Measurements from ENCODE around the gene TNC.
A peak's percentile ranks its signal among the peaks of the same experiment; 100 is the strongest.

The TNC gene

DNA sequence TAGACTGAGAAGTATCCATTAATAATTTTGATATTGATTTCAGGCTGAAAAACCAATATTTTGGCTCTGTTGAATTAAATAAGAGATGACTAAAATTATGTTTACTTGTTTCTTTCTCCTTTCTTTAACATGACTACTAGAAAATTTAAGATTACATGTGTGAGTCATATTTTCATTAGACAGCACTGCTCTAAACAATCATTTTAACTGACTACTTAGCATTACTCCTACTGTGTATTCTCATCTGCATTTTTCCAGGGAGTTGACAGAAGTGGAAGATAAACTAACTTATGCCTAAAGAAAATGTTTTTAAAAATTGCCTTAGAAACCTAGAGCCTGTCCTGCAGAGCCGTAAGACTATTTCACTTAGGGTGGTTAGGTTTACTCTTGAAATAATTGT is 29.1 kb downstream of the TNC start:
- no CpG with 5 or more reads among the region's 1 CpG for WGBS (ENCODE audit: extremely low coverage, insufficient coverage, low lambda C conversion rate)
- no peak overlapping the region for H3K23ac ChIP-seq (ENCODE audit: low read length)
- H3K56ac ChIP-seq (ENCODE audit: low read length) = no peak overlapping the region

DNA sequence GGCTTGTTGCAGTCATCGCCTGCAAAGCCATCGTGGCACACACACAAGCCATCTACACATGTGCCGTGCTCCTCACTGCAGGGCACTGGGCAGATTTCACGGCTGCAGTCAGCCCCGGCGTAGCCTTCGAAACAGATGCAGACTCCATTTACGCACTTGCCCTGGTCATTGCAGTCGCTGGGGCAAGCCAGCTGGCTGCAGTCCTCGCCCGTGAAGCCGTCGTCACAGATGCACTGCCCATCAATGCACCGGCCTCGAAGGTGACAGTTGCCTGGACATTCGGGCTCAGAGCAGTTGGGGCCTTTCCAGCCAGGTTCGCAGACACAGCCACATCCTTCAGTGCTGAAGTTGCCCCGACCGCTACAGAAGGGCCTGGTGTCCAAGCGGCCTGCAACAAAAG is 31.1 kb downstream of the TNC start:
- Histone ChIP-seq H3K79me2 (ENCODE audit: control insufficient read depth, insufficient read depth, low read length) (no peaks in the 10 kb centered on the region), H3K4me3 (ENCODE audit: low read length) (no peak overlapping the region), H4K5ac (ENCODE audit: low read length) (no peak overlapping the region), H2AK5ac (ENCODE audit: low read length) (no peak overlapping the region), H3K4ac (ENCODE audit: low read depth, low read length) (no peak overlapping the region), H3K4me2 (ENCODE audit: low read length) (no peak overlapping the region), H3K79me1 (ENCODE audit: low read length) (no peaks in the 10 kb centered on the region), H4K8ac (ENCODE audit: low read depth, low read length) (no peak overlapping the region), H3K18ac (ENCODE audit: low read length) (no peak overlapping the region), H3K27me3 (ENCODE audit: insufficient read depth, low read length, poor library complexity) (no peaks in the 10 kb centered on the region), H3K36me3 (ENCODE audit: control insufficient read depth, insufficient read depth, low read length) (peaks cover 10% of the 10 kb centered on the region), H3K23ac (ENCODE audit: low read length) (no peak overlapping the region), H2BK120ac (ENCODE audit: low read depth, low read length) (no peak overlapping the region), H3K4me1 (ENCODE audit: control insufficient read depth, low read depth, low read length) (no peaks in the 10 kb centered on the region), H3K27ac (ENCODE audit: low read depth, low read length) (no peak overlapping the region), H3K56ac (ENCODE audit: low read length) (peak overlapping the region; percentile 1), H3K9ac (ENCODE audit: low read length) (no peak overlapping the region), H2BK5ac (ENCODE audit: low read length) (no peak overlapping the region), H2BK15ac (replicated peaks; ENCODE audit: low read depth) (no peak overlapping the region)
- DNase-seq = no peak
- no CpG with 5 or more reads among the region's 20 CpGs for WGBS (ENCODE audit: extremely low coverage, insufficient coverage, low lambda C conversion rate)

More for the DNA sequence above, 29.1 kb downstream of the TNC start:
- DNase-seq = no peak
- Histone ChIP-seq H3K27me3 (ENCODE audit: insufficient read depth, low read length, poor library complexity) (no peaks in the 10 kb centered on the region), H3K4me2 (ENCODE audit: low read length) (no peak overlapping the region), H3K79me2 (ENCODE audit: control insufficient read depth, insufficient read depth, low read length) (no peaks in the 10 kb centered on the region), H3K4ac (ENCODE audit: low read depth, low read length) (no peak overlapping the region), H3K9ac (ENCODE audit: low read length) (no peak overlapping the region), H2AK5ac (ENCODE audit: low read length) (no peak overlapping the region), H4K5ac (ENCODE audit: low read length) (no peak overlapping the region), H3K36me3 (ENCODE audit: control insufficient read depth, insufficient read depth, low read length) (peaks cover 7% of the 10 kb centered on the region), H4K8ac (ENCODE audit: low read depth, low read length) (no peak overlapping the region), H2BK15ac (replicated peaks; ENCODE audit: low read depth) (no peak overlapping the region), H3K27ac (ENCODE audit: low read depth, low read length) (no peak overlapping the region), H3K18ac (ENCODE audit: low read length) (no peak overlapping the region), H2BK120ac (ENCODE audit: low read depth, low read length) (no peak overlapping the region), H3K79me1 (ENCODE audit: low read length) (no peaks in the 10 kb centered on the region), H2BK5ac (ENCODE audit: low read length) (no peak overlapping the region), H3K4me3 (ENCODE audit: low read length) (no peak overlapping the region), H3K4me1 (ENCODE audit: control insufficient read depth, low read depth, low read length) (no peaks in the 10 kb centered on the region)

DNA sequence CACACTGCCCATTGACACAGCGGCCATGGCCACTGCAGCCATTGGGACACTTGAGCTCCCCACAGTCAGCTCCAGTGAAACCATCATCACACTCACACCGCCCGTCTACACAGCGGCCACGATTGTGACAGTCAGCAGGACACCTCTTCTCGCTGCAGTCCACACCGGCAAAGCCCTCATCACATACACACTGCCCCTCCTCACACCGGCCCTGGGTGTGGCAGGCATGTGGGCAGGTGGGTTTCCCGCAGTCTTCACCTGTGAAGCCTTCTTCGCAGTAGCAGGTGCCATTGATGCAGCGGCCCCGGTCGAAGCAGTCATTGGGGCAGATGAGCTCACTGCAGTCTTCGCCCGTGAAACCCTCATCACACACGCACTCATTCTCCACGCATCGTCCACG is 31.5 kb downstream of the TNC start:
- Histone ChIP-seq H3K27ac (ENCODE audit: low read depth, low read length) (no peak overlapping the region), H3K4ac (ENCODE audit: low read depth, low read length) (no peak overlapping the region), H2BK5ac (ENCODE audit: low read length) (no peak overlapping the region), H3K79me2 (ENCODE audit: control insufficient read depth, insufficient read depth, low read length) (no peaks in the 10 kb centered on the region), H4K5ac (ENCODE audit: low read length) (no peak overlapping the region), H2BK120ac (ENCODE audit: low read depth, low read length) (no peak overlapping the region), H3K79me1 (ENCODE audit: low read length) (no peaks in the 10 kb centered on the region), H2BK15ac (replicated peaks; ENCODE audit: low read depth) (no peak overlapping the region), H3K4me2 (ENCODE audit: low read length) (no peak overlapping the region), H3K4me3 (ENCODE audit: low read length) (no peak overlapping the region), H3K27me3 (ENCODE audit: insufficient read depth, low read length, poor library complexity) (no peaks in the 10 kb centered on the region), H4K8ac (ENCODE audit: low read depth, low read length) (no peak overlapping the region), H3K9ac (ENCODE audit: low read length) (no peak overlapping the region), H3K23ac (ENCODE audit: low read length) (no peak overlapping the region), H3K18ac (ENCODE audit: low read length) (no peak overlapping the region), H3K56ac (ENCODE audit: low read length) (no peak overlapping the region), H3K4me1 (ENCODE audit: control insufficient read depth, low read depth, low read length) (no peaks in the 10 kb centered on the region), H2AK5ac (ENCODE audit: low read length) (no peak overlapping the region), H3K36me3 (ENCODE audit: control insufficient read depth, insufficient read depth, low read length) (peaks cover 10% of the 10 kb centered on the region)
- DNase-seq = no peak
- WGBS (ENCODE audit: extremely low coverage, insufficient coverage, low lambda C conversion rate) = no CpG with 5 or more reads among the region's 19 CpGs

DNA sequence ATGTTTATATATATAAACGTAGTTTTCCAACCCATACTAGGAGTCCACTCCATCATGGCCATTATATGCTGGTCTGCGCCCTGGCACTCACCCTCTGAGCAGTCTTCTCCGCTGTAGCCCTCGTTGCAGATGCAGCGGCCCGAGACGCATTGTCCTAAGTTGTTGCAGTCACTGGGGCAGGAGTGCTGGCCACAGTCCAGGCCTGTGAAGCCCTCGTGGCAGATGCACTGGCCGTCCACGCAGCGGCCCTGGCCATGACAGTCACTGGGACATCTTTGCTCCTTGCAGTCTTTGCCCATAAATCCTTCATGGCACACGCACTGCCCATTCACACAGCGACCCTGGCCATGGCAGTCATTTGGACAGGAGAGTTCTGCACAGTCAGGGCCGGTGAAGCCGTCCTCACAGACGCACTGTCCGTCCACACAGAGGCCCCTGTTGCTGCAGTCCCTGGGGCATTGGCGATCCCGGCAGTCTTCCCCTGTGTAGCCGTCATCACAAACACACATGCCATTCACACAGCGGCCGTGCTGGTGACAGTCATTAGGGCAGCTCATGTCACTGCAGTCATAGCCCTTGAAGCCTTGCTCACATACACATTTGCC is 32.1 kb downstream of the TNC start:
- Histone ChIP-seq H3K27ac (ENCODE audit: low read depth, low read length) (no peak overlapping the region), H2AK5ac (ENCODE audit: low read length) (no peak overlapping the region), H4K8ac (ENCODE audit: low read depth, low read length) (no peak overlapping the region), H3K56ac (ENCODE audit: low read length) (no peak overlapping the region), H2BK120ac (ENCODE audit: low read depth, low read length) (no peak overlapping the region), H3K9ac (ENCODE audit: low read length) (no peak overlapping the region), H3K4me2 (ENCODE audit: low read length) (no peak overlapping the region), H4K5ac (ENCODE audit: low read length) (no peak overlapping the region), H3K79me2 (ENCODE audit: control insufficient read depth, insufficient read depth, low read length) (no peaks in the 10 kb centered on the region), H3K79me1 (ENCODE audit: low read length) (no peaks in the 10 kb centered on the region), H3K36me3 (ENCODE audit: control insufficient read depth, insufficient read depth, low read length) (peaks cover 10% of the 10 kb centered on the region), H2BK15ac (replicated peaks; ENCODE audit: low read depth) (no peak overlapping the region), H3K4me1 (ENCODE audit: control insufficient read depth, low read depth, low read length) (no peaks in the 10 kb centered on the region), H3K27me3 (ENCODE audit: insufficient read depth, low read length, poor library complexity) (no peaks in the 10 kb centered on the region), H3K4me3 (ENCODE audit: low read length) (no peak overlapping the region), H2BK5ac (ENCODE audit: low read length) (no peak overlapping the region), H3K4ac (ENCODE audit: low read depth, low read length) (no peak overlapping the region), H3K23ac (ENCODE audit: low read length) (no peak overlapping the region), H3K18ac (ENCODE audit: low read length) (no peak overlapping the region)
- DNase-seq = no peak
- no CpG with 5 or more reads among the region's 22 CpGs for WGBS (ENCODE audit: extremely low coverage, insufficient coverage, low lambda C conversion rate)

DNA sequence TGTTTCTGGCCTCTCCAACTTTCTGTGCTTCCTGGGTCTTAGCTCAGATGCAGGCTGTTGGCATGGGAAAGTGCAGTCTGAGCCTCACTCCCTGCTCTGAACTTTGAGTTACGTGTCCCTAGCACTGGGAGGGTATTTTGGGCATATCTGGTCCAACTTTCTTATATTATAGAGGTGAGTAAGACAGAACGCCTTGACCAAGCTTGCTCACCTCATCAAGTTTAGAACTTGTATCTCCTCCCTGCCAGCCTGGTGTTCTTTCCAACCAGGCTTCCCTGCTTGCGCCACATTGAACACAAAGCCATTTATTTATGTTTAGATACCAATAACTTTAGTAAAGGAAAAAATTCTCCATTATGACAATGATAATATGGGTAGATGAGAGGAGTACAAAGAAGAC is 33.2 kb downstream of the TNC start:
- no peak overlapping the region for H3K9ac ChIP-seq (ENCODE audit: low read length)
- no peaks in the 10 kb centered on the region for H3K79me2 ChIP-seq (ENCODE audit: control insufficient read depth, insufficient read depth, low read length)
- no peak overlapping the region for H3K23ac ChIP-seq (ENCODE audit: low read length)

DNA sequence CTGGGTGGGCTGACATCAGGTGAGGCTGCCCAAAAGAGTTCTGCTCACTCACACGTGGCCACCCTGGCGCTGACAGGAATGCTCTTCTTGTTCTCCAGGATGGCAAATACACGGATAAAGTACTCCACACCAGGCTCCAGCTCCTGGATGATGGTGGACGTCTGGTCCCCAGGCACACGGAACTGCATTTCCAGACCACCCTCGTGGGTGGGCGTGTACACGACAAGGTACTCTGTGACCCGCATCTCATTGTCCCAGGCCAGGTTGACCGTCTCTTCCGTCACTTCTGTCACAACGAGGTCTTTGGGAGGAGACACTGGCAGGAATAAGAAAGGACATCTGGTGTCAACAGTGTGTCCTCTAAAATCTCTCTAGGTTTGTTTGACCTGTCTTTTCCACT is 33.8 kb downstream of the TNC start:
- Histone ChIP-seq H2AK5ac (ENCODE audit: low read length) (no peak overlapping the region), H3K23ac (ENCODE audit: low read length) (no peak overlapping the region), H2BK120ac (ENCODE audit: low read depth, low read length) (no peak overlapping the region), H3K9ac (ENCODE audit: low read length) (no peak overlapping the region), H4K8ac (ENCODE audit: low read depth, low read length) (no peak overlapping the region), H3K79me2 (ENCODE audit: control insufficient read depth, insufficient read depth, low read length) (no peaks in the 10 kb centered on the region), H3K56ac (ENCODE audit: low read length) (no peak overlapping the region), H4K5ac (ENCODE audit: low read length) (no peak overlapping the region), H3K18ac (ENCODE audit: low read length) (no peak overlapping the region), H3K4me3 (ENCODE audit: low read length) (no peak overlapping the region), H3K27ac (ENCODE audit: low read depth, low read length) (no peak overlapping the region), H3K4me2 (ENCODE audit: low read length) (no peak overlapping the region), H3K79me1 (ENCODE audit: low read length) (no peaks in the 10 kb centered on the region), H3K4ac (ENCODE audit: low read depth, low read length) (no peak overlapping the region), H2BK5ac (ENCODE audit: low read length) (no peak overlapping the region), H3K27me3 (ENCODE audit: insufficient read depth, low read length, poor library complexity) (no peaks in the 10 kb centered on the region), H3K4me1 (ENCODE audit: control insufficient read depth, low read depth, low read length) (no peaks in the 10 kb centered on the region), H2BK15ac (replicated peaks; ENCODE audit: low read depth) (no peak overlapping the region), H3K36me3 (ENCODE audit: control insufficient read depth, insufficient read depth, low read length) (peaks cover 12% of the 10 kb centered on the region)
- DNase-seq = no peak
- no CpG with 5 or more reads among the region's 12 CpGs for WGBS (ENCODE audit: extremely low coverage, insufficient coverage, low lambda C conversion rate)

More for the DNA sequence above, 33.2 kb downstream of the TNC start:
- Histone ChIP-seq H2BK15ac (replicated peaks; ENCODE audit: low read depth) (no peak overlapping the region), H2BK5ac (ENCODE audit: low read length) (no peak overlapping the region), H3K79me1 (ENCODE audit: low read length) (no peaks in the 10 kb centered on the region), H3K56ac (ENCODE audit: low read length) (no peak overlapping the region), H3K18ac (ENCODE audit: low read length) (no peak overlapping the region), H3K4me3 (ENCODE audit: low read length) (no peak overlapping the region), H3K36me3 (ENCODE audit: control insufficient read depth, insufficient read depth, low read length) (peaks cover 10% of the 10 kb centered on the region), H3K27ac (ENCODE audit: low read depth, low read length) (no peak overlapping the region), H4K5ac (ENCODE audit: low read length) (no peak overlapping the region), H3K27me3 (ENCODE audit: insufficient read depth, low read length, poor library complexity) (no peaks in the 10 kb centered on the region), H2AK5ac (ENCODE audit: low read length) (no peak overlapping the region), H3K4ac (ENCODE audit: low read depth, low read length) (no peak overlapping the region), H3K4me1 (ENCODE audit: control insufficient read depth, low read depth, low read length) (no peaks in the 10 kb centered on the region), H4K8ac (ENCODE audit: low read depth, low read length) (no peak overlapping the region), H2BK120ac (ENCODE audit: low read depth, low read length) (no peak overlapping the region), H3K4me2 (ENCODE audit: low read length) (no peak overlapping the region)
- WGBS (ENCODE audit: extremely low coverage, insufficient coverage, low lambda C conversion rate) = no CpG with 5 or more reads among the region's 3 CpGs
- DNase-seq = no peak
